ENCODE results near the gene RANBP6. TPM values are rescaled to one million over a fixed set of nuclear protein-coding genes. Genes with fewer than 3 reads are reported as not detected.
A peak's percentile ranks its signal among the peaks of the same experiment; 100 is the strongest.
"Not testable (repeated sequence)": the region's sequence is repeated elsewhere in the genome, so short reads cannot be mapped to it uniquely, and the experiment has no call there.

The RANBP6 gene
- 10 to 100 TPM; 20.0 to 20.7 TPM for total RNA-seq

- H3K27ac Mint-ChIP-seq = peak within 1 kb of the TSS; percentile 98
- peaks cover 46% of the 10 kb centered on the region for H3K4me1 Mint-ChIP-seq (ENCODE audit: low read depth)
Measured at GRCh38 chr9:6015278-6016157, at the start of gene RANBP6. Gene RANBP6 (minus strand): TSS chr9:6015624. CDS start chr9:6015607, 17 bp downstream.

GRCh38 chr9:6063146-6063545, 47.7 kb upstream of the RANBP6 start:
- POLR2A ChIA-PET; H3K27me3 Mint-ChIP-seq; intact Hi-C loops (cut with micrococcal nuclease); DNase-seq; H3K4me1 Mint-ChIP-seq (ENCODE audit: low read depth); H3K36me3 Mint-ChIP-seq; H3K27ac Mint-ChIP-seq; H3K9me3 Mint-ChIP-seq; H3K4me3 Mint-ChIP-seq: not testable (repeated sequence)
- CTCF ChIA-PET = interaction anchor here (1.5 to 1.9 kb wide), 2 partner anchors 9 to 176 kb away, joined by 4 to 6 read pairs; no protein-coding TSS in a partner anchor

More at GRCh38 chr9:6015278-6016157, at the start of gene RANBP6:
- ChIA-PET CTCF (interaction anchor here (1.0 to 3.6 kb wide), 9 partner anchors 8 to 340 kb away, joined by 3 to 11 read pairs (median 5); no protein-coding TSS in a partner anchor), POLR2A (interaction anchor here (0.6 to 1.9 kb wide), 6 partner anchors 9 to 735 kb away, joined by 3 to 7 read pairs (median 4); partner anchors contain the start of gene ERMP1)
- Mint-ChIP-seq H3K4me3 (peak within 1 kb of the TSS; percentile 96), H3K9me3 (peaks cover 17% of the 10 kb centered on the region), H3K36me3 (peaks cover 46% of the 10 kb centered on the region), H3K27me3 (no peaks in the 10 kb centered on the region)
- DNase-seq = peak; percentile 96
- intact Hi-C loops (cut with micrococcal nuclease) = loop anchor here (1.0 to 2.0 kb wide), 3 partner anchors 9 to 665 kb away; no protein-coding TSS in a partner anchor

GRCh38 chr9:6055666-6056065, 40.2 kb upstream of the RANBP6 start:
- Mint-ChIP-seq H3K36me3 (no peaks in the 10 kb centered on the region), H3K4me3 (no peak overlapping the region), H3K27me3 (peaks cover 2% of the 10 kb centered on the region), H3K27ac (no peak overlapping the region), H3K9me3 (peaks cover 8% of the 10 kb centered on the region), H3K4me1 (ENCODE audit: low read depth) (no peaks in the 10 kb centered on the region)
- no peak for DNase-seq
- ChIA-PET POLR2A (no interaction called here), CTCF (interaction anchor here (1.7 to 7.8 kb wide), 7 partner anchors 11 to 250 kb away, joined by 3 to 166 read pairs (median 28); no protein-coding TSS in a partner anchor)
- intact Hi-C loops (cut with micrococcal nuclease) = loop anchor here (1.0 to 2.0 kb wide), 3 partner anchors 41 to 513 kb away; partner anchors contain the start of gene RANBP6

DNA sequence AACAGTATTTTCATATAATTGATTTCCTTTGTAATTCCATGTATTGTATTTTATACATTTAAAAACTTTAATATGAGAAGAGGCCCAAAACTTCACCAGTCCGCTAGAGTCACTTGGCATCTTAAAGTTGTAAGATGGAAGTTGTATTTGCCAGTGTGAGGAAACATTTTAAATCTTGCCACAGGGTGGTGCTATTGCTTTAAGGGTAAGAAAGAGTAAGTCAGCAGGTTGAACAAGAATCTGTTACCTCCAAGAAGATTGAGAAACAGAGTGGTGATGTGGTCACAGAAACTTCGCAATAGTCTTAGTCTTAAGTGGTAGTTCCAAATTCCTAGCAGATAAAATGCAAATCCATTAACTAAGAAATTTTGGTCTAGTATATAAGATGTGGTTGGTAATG, 39.8 kb upstream of the RANBP6 start:
- H3K27ac Mint-ChIP-seq = no peak overlapping the region
- no peaks in the 10 kb centered on the region for H3K36me3 Mint-ChIP-seq
- POLR2A ChIA-PET = no interaction called here
- peaks cover under 1% of the 10 kb centered on the region for H3K4me1 Mint-ChIP-seq (ENCODE audit: low read depth)
- H3K9me3 Mint-ChIP-seq = peaks cover 8% of the 10 kb centered on the region
- DNase-seq = no peak
- no peak overlapping the region for H3K4me3 Mint-ChIP-seq
- intact Hi-C loops (cut with micrococcal nuclease) = loop anchor here (1.0 to 2.0 kb wide), 3 partner anchors 40 to 513 kb away; partner anchors contain the start of gene RANBP6
- no peaks in the 10 kb centered on the region for H3K27me3 Mint-ChIP-seq
- CTCF ChIA-PET = interaction anchor here (1.7 to 7.8 kb wide), 7 partner anchors 11 to 251 kb away, joined by 3 to 166 read pairs (median 28); no protein-coding TSS in a partner anchor

GRCh38 chr9:6054280-6055099, 39.1 kb upstream of the RANBP6 start:
- no peaks in the 10 kb centered on the region for H3K36me3 Mint-ChIP-seq
- H3K4me1 Mint-ChIP-seq (ENCODE audit: low read depth) = peaks cover 7% of the 10 kb centered on the region
- no peak overlapping the region for H3K4me3 Mint-ChIP-seq
- H3K9me3 Mint-ChIP-seq = peaks cover 8% of the 10 kb centered on the region
- H3K27me3 Mint-ChIP-seq = no peaks in the 10 kb centered on the region
- POLR2A ChIA-PET = interaction anchor here (1.1 kb wide), 1 partner anchor 168 kb away, joined by 4 read pairs; no protein-coding TSS in a partner anchor
- CTCF ChIA-PET = interaction anchor here (0.6 to 7.8 kb wide), 41 partner anchors 8 to 958 kb away, joined by 3 to 166 read pairs (median 5); partner anchors contain the start of gene RANBP6
- intact Hi-C loops (cut with micrococcal nuclease) = loop anchor here (1.0 to 5.0 kb wide), 5 partner anchors 40 to 514 kb away; partner anchors contain the start of gene RANBP6
- no peak overlapping the region for H3K27ac Mint-ChIP-seq
- peak; percentile 66 for DNase-seq

- H3K4me3 Mint-ChIP-seq = no peak overlapping the region
- intact Hi-C loops (cut with micrococcal nuclease) = loop anchor here (5.0 kb wide), 1 partner anchor 255 kb away; no protein-coding TSS in a partner anchor
Measured at GRCh38 chr9:6052293-6052919, 37.0 kb upstream of the RANBP6 start.

DNA sequence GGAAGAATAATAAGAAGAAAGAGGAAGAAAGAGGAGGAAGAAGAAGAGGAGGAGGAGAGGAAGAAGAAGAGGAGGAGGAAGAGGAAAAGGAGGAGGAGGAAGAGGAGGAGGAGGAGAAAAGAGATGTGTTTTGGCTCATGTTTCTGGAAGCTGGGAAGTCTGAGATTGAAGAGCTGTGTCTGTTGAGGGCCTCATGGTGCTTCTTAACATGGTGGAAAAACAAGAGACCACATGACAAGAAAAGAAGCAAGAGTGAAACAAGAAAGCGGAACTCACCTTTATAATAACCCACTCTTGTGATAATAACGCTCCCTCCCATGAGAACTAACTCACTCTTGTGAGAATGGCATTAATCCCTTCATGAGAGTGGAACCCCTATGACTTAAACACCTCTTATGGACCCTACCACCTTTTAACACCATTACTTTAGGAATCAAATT, 36.1 kb upstream of the RANBP6 start:
- ChIA-PET CTCF (interaction anchor here (7.8 kb wide), 1 partner anchor 166 kb away, joined by 166 read pairs; no protein-coding TSS in a partner anchor), POLR2A (no interaction called here)
- Mint-ChIP-seq H3K27me3 (peaks cover 3% of the 10 kb centered on the region), H3K4me1 (ENCODE audit: low read depth) (peaks cover 9% of the 10 kb centered on the region), H3K4me3 (no peak overlapping the region), H3K36me3 (no peaks in the 10 kb centered on the region), H3K27ac (no peak overlapping the region), H3K9me3 (no peaks in the 10 kb centered on the region)
- DNase-seq = no peak
- intact Hi-C loops (cut with micrococcal nuclease) = loop anchor here (5.0 kb wide), 1 partner anchor 254 kb away; no protein-coding TSS in a partner anchor

More at GRCh38 chr9:6052293-6052919, 37.0 kb upstream of the RANBP6 start:
- CTCF ChIA-PET = interaction anchor here (0.9 to 7.8 kb wide), 7 partner anchors 8 to 253 kb away, joined by 3 to 166 read pairs (median 28); partner anchors contain the start of gene RANBP6
- POLR2A ChIA-PET = no interaction called here
- Mint-ChIP-seq H3K9me3 (no peaks in the 10 kb centered on the region), H3K27ac (no peak overlapping the region), H3K36me3 (no peaks in the 10 kb centered on the region), H3K27me3 (no peaks in the 10 kb centered on the region), H3K4me1 (ENCODE audit: low read depth) (peaks cover 7% of the 10 kb centered on the region)
- DNase-seq = no peak

DNA sequence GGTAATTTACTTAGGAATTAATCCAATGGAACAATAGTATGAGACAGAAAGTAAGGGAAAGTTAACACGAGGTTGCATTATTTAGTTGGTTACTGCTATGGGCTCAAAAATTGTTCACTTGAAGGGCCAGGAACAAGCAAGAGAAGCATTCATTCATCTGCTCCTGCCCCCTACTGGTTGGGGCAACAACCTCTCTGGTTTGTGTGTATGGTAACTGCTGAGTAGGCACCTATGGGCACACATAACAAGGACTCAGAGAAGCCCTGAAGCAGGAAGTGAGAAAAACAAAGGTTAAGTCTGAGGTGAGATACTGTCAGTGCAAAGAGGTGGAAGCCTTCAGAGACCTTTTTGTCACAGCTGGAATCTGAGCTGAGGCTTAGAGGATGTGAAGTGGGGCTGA, 34.4 kb upstream of the RANBP6 start:
- ChIA-PET CTCF (interaction anchor here (0.7 to 7.8 kb wide), 3 partner anchors 26 to 257 kb away, joined by 3 to 166 read pairs (median 6); no protein-coding TSS in a partner anchor), POLR2A (no interaction called here)
- Mint-ChIP-seq H3K4me3 (no peak overlapping the region), H3K9me3 (no peaks in the 10 kb centered on the region), H3K36me3 (no peaks in the 10 kb centered on the region), H3K27ac (no peak overlapping the region), H3K27me3 (peaks cover 9% of the 10 kb centered on the region), H3K4me1 (ENCODE audit: low read depth) (peaks cover 9% of the 10 kb centered on the region)
- DNase-seq = peak; percentile 74
- intact Hi-C loops (cut with micrococcal nuclease) = loop anchor here (1.0 to 5.0 kb wide), 2 partner anchors 163 to 252 kb away; no protein-coding TSS in a partner anchor

- Mint-ChIP-seq H3K9me3 (no peaks in the 10 kb centered on the region), H3K27me3 (peaks cover 9% of the 10 kb centered on the region), H3K27ac (peak overlapping the region; percentile 25), H3K4me1 (ENCODE audit: low read depth) (peaks cover 9% of the 10 kb centered on the region), H3K4me3 (no peak overlapping the region), H3K36me3 (no peaks in the 10 kb centered on the region)
- CTCF ChIA-PET = interaction anchor here (1.6 to 7.8 kb wide), 2 partner anchors 159 to 163 kb away, joined by 3 to 166 read pairs; no protein-coding TSS in a partner anchor
- DNase-seq = no peak
- POLR2A ChIA-PET = no interaction called here
- intact Hi-C loops (cut with micrococcal nuclease) = no loop called here
Measured at GRCh38 chr9:6048039-6048438, 32.6 kb upstream of the RANBP6 start.

DNA sequence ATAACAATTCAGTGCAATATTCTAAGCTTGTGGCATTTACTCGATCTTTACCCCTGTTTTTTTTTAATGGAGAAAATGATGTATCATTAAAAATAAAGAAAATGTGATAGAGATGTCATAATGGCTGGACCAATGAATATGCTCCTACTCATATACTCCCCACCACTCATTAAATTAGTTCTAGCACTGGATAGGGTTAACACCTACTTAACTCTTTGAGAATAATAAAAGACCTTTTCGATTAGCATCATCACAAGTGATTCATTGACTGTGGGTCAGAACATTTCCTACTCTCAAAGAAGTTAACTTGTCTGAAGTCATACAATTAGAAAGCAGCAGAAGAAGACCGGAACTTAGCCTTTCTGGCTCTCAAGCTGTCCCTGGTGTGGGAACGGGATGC, 31.6 kb upstream of the RANBP6 start:
- Mint-ChIP-seq H3K9me3 (no peaks in the 10 kb centered on the region), H3K27me3 (peaks cover 9% of the 10 kb centered on the region), H3K4me3 (no peak overlapping the region), H3K27ac (no peak overlapping the region), H3K4me1 (ENCODE audit: low read depth) (peaks cover 9% of the 10 kb centered on the region), H3K36me3 (no peaks in the 10 kb centered on the region)
- ChIA-PET CTCF (interaction anchor here (1.6 to 5.0 kb wide), 3 partner anchors 7 to 160 kb away, joined by 3 to 32 read pairs (median 6); no protein-coding TSS in a partner anchor), POLR2A (interaction anchor here (0.6 kb wide), 1 partner anchor 257 kb away, joined by 3 read pairs; no protein-coding TSS in a partner anchor)
- intact Hi-C loops (cut with micrococcal nuclease) = no loop called here
- no peak for DNase-seq

All from activated CD4-positive, alpha-beta memory T cell treated with anti-CD3 and anti-CD28 coated beads for 36 hours (primary cell).